ENCODE results near the gene CYP26A1.

Gene CYP26A1

GRCh38 chr10:93123766-93124165 is 50.1 kb downstream of the CYP26A1 start:
- DNase-seq (ENCODE audit: low spot score) = no peak

GRCh38 chr10:93124580-93125318 is 51.1 kb downstream of the CYP26A1 start:
- DNase-seq (ENCODE audit: low spot score) = no peak

DNA sequence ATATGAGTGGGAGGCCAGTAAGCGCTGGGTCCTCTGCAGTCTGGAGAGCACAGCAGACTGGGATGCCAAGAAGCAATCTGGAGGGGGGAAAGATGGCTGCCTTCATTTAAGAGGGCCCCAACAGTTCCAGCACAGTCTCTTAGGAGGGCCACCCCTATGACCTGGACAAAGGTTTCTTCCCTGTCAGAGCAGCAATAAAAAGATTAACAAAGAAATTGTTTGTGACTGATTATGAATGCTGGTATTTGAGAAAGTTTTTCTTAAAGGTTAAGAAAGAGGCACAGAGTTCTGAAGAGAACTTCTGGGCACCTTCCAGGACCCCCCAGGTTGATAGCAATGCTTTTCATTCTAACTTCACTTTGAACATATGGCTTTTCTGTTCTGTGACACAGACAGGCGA is 52.3 kb downstream of the CYP26A1 start:
- no peak for DNase-seq (ENCODE audit: low spot score)

DNA sequence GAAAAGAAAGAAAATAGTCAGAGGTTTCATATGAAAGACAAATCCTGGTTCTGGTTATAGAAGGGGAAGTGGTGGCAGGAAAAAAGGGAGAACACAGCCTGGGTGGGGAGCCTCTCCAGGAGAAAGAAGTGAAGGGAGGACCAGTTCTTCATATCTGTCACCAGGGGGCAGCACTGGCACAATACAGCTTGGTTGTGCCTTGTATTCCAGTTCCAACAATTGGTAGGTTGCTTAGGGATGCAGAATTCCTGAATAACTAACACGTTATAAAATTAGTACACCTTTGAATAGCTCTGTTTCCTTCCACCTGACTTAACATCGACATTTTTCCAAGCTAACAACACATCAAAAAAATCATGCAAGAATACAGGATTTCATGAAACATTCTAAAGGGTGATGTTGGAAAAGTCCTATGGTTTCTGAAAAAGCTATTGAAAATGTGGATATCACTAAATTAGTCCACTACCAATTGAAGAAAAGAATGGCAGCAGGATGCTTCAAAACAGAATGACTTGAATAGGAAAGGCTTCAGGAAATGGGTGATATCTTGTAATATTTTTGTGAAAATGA is 52.9 kb downstream of the CYP26A1 start:
- no peak for DNase-seq (ENCODE audit: low spot score)
